Activated CD8-positive, alpha-beta memory T cell treated with anti-CD3 and anti-CD28 coated beads for 36 hours (primary cell): ENCODE measurements around the gene MAST3. TPM values are rescaled to one million over a fixed set of nuclear protein-coding genes. Genes with fewer than 3 reads are reported as not detected.

Source experiments
- CTCF ChIA-PET: fragments of 350-600 bp; sonication (Branson Sonifier 250); formaldehyde crosslinking; loops from one replicate; lab custom pipeline; 2021; ENCODE audit warnings: antibody characterized with exemption; lab: Charles Lee
- POLR2A ChIA-PET: fragments of 350-600 bp; sonication (Branson Sonifier 250); formaldehyde crosslinking; loops from one replicate; lab custom pipeline; 2021; ENCODE audit warnings: antibody characterized with exemption; lab: Charles Lee
- total RNA-seq, 2 experiments: library from RNA; stranded (reverse); gene quantifications; one replicate each; pipeline ENCODE4 v1.2.3, GENCODE V29; 2021

Gene MAST3
- 10 to 100 TPM; 15.5 to 16.2 TPM for total RNA-seq

GRCh38 chr19:18097217-18097992 lies at the start of gene MAST3:
Gene MAST3 (plus strand): TSS chr19:18097778. CDS start chr19:18097793, 15 bp downstream.
- CTCF ChIA-PET = interaction anchor here (1.0 to 2.5 kb wide), 4 partner anchors 13 to 155 kb away, joined by 3 to 10 read pairs (median 4); no protein-coding TSS in a partner anchor
- POLR2A ChIA-PET = interaction anchor here (0.9 kb wide), 1 partner anchor 22 kb away, joined by 3 read pairs; no protein-coding TSS in a partner anchor

- ChIA-PET CTCF (interaction anchor here (0.6 to 0.8 kb wide), 2 partner anchors 8 to 42 kb away, joined by 3 read pairs; no protein-coding TSS in a partner anchor), POLR2A (no interaction called here)
These were observed 48.2 kb upstream of the MAST3 start for GRCh38 chr19:18049385-18049784.

GRCh38 chr19:18051887-18052286 lies 45.7 kb upstream of the MAST3 start:
- POLR2A ChIA-PET = no interaction called here
- CTCF ChIA-PET = interaction anchor here (0.9 kb wide), 1 partner anchor 106 kb away, joined by 3 read pairs; no protein-coding TSS in a partner anchor

GRCh38 chr19:18053576-18054219 lies 43.9 kb upstream of the MAST3 start:
- POLR2A ChIA-PET = no interaction called here

GRCh38 chr19:18055967-18056366 lies 41.6 kb upstream of the MAST3 start:
- POLR2A ChIA-PET = interaction anchor here (0.6 to 0.7 kb wide), 2 partner anchors 9 to 33 kb away, joined by 3 to 6 read pairs; no protein-coding TSS in a partner anchor
- CTCF ChIA-PET = interaction anchor here (0.8 to 7.3 kb wide), 6 partner anchors 11 to 197 kb away, joined by 3 to 67 read pairs (median 4); partner anchors contain the start of gene ARRDC2

More at GRCh38 chr19:18053576-18054219, 43.9 kb upstream of the MAST3 start:
- CTCF ChIA-PET = no interaction called here

GRCh38 chr19:18057557-18057956 lies 40.0 kb upstream of the MAST3 start:
- CTCF ChIA-PET = interaction anchor here (0.6 to 7.3 kb wide), 11 partner anchors 8 to 119 kb away, joined by 3 to 67 read pairs (median 3); partner anchors contain the start of genes ARRDC2 and IL12RB1
- POLR2A ChIA-PET = no interaction called here

- ChIA-PET POLR2A (interaction anchor here (0.6 to 0.7 kb wide), 2 partner anchors 50 to 56 kb away, joined by 3 to 4 read pairs; partner anchors contain the start of gene ARRDC2), CTCF (interaction anchor here (0.6 to 7.3 kb wide), 14 partner anchors 9 to 120 kb away, joined by 3 to 67 read pairs (median 3); partner anchors contain the start of genes ARRDC2 and IL12RB1)
These were observed 39.2 kb upstream of the MAST3 start for GRCh38 chr19:18058208-18059009.

- ChIA-PET CTCF (interaction anchor here (0.9 to 7.3 kb wide), 8 partner anchors 13 to 121 kb away, joined by 3 to 67 read pairs (median 4); partner anchors contain the start of gene ARRDC2), POLR2A (interaction anchor here (0.6 kb wide), 1 partner anchor 51 kb away, joined by 4 read pairs; the partner anchor contains the start of gene ARRDC2)
These were observed 38.3 kb upstream of the MAST3 start for GRCh38 chr19:18059297-18059696.

- ChIA-PET CTCF (interaction anchor here (1.0 to 7.3 kb wide), 6 partner anchors 13 to 122 kb away, joined by 3 to 67 read pairs (median 4); partner anchors contain the start of gene ARRDC2), POLR2A (no interaction called here)
These were observed 37.7 kb upstream of the MAST3 start for GRCh38 chr19:18059902-18060301.

- ChIA-PET CTCF (interaction anchor here (1.4 to 7.3 kb wide), 4 partner anchors 12 to 62 kb away, joined by 4 to 67 read pairs (median 10); partner anchors contain the start of gene ARRDC2), POLR2A (no interaction called here)
These were observed 37.1 kb upstream of the MAST3 start for GRCh38 chr19:18060472-18060871.

GRCh38 chr19:18062028-18062427 lies 35.5 kb upstream of the MAST3 start:
- ChIA-PET CTCF (interaction anchor here (0.9 to 7.3 kb wide), 2 partner anchors 41 to 55 kb away, joined by 4 to 67 read pairs; partner anchors contain the start of gene ARRDC2), POLR2A (no interaction called here)

- CTCF ChIA-PET = interaction anchor here (0.7 to 1.5 kb wide), 5 partner anchors 38 to 105 kb away, joined by 3 to 4 read pairs (median 3); partner anchors contain the start of gene PIK3R2
- POLR2A ChIA-PET = no interaction called here
These were observed 34.1 kb upstream of the MAST3 start for GRCh38 chr19:18063463-18063862.

GRCh38 chr19:18065173-18065495 lies 32.4 kb upstream of the MAST3 start:
- CTCF ChIA-PET = interaction anchor here (1.2 kb wide), 1 partner anchor 187 kb away, joined by 3 read pairs; no protein-coding TSS in a partner anchor
- POLR2A ChIA-PET = interaction anchor here (0.5 kb wide), 1 partner anchor 9 kb away, joined by 6 read pairs; no protein-coding TSS in a partner anchor

- POLR2A ChIA-PET = no interaction called here
- CTCF ChIA-PET = no interaction called here
These were observed 29.2 kb upstream of the MAST3 start for GRCh38 chr19:18068395-18068794.

GRCh38 chr19:18069383-18069782 lies 28.2 kb upstream of the MAST3 start:
- ChIA-PET POLR2A (no interaction called here), CTCF (no interaction called here)

- CTCF ChIA-PET = no interaction called here
- POLR2A ChIA-PET = no interaction called here
These were observed 27.4 kb upstream of the MAST3 start for GRCh38 chr19:18070181-18070580.

- ChIA-PET POLR2A (no interaction called here), CTCF (interaction anchor here (0.6 to 1.6 kb wide), 3 partner anchors 12 to 134 kb away, joined by 3 to 6 read pairs (median 4); no protein-coding TSS in a partner anchor)
These were observed 25.2 kb upstream of the MAST3 start for GRCh38 chr19:18072335-18072734.

GRCh38 chr19:18073197-18073596 lies 24.4 kb upstream of the MAST3 start:
- ChIA-PET POLR2A (no interaction called here), CTCF (interaction anchor here (1.4 kb wide), 1 partner anchor 13 kb away, joined by 4 read pairs; no protein-coding TSS in a partner anchor)
